HFFc6 (cell line): ENCODE measurements around the gene SAA4. TPM values are rescaled to one million over a fixed set of nuclear protein-coding genes. Genes with fewer than 3 reads are reported as not detected.

Experiments
- DNase-seq: peaks from one replicate; pipeline ENCODE4 v3.0.0-alpha.2; 2018
- H3K27ac Mint-ChIP-seq: 2 replicates; pipeline ENCODE4 v1.8.0; 2020; ENCODE audit warnings: mild to moderate bottlenecking, mixed read lengths
- H3K27me3 Mint-ChIP-seq: 2 replicates; pipeline ENCODE4 v1.8.0; 2021; ENCODE audit warnings: mild to moderate bottlenecking, moderate library complexity, mixed read lengths; ENCODE audit not compliant: insufficient read depth
- H3K36me3 Mint-ChIP-seq: 2 replicates; pipeline ENCODE4 v1.8.0; 2021; ENCODE audit warnings: low read depth, mixed read lengths
- H3K4me1 Mint-ChIP-seq: 2 replicates; pipeline ENCODE4 v1.8.0; 2020; ENCODE audit warnings: low read depth, mixed read lengths
- H3K4me3 Mint-ChIP-seq: 2 replicates; pipeline ENCODE4 v1.8.0; 2020; ENCODE audit warnings: mild to moderate bottlenecking, moderate library complexity, mixed read lengths
- H3K9me3 Mint-ChIP-seq: 2 replicates; pipeline ENCODE4 v1.8.0; 2020; ENCODE audit warnings: mild to moderate bottlenecking, mixed read lengths
- CTCF ChIP-seq: fragments of 200-600 bp; sonication (generic); IDR thresholded peaks from 2 replicates; pipeline ENCODE4 v1.5.0; 2021; ENCODE audit warnings: antibody characterized with exemption, mild to moderate bottlenecking
- total RNA-seq, 6 experiments: library from RNA; stranded (reverse); fragmentation: NEBNext Ultra II Directional; extraction: Animal tissue kit (Norgen Biotek cat#: 25700); gene quantifications; 2 replicates in 1 of 6; 3 replicates in 5 of 6; pipeline ENCODE4 v1.2.3, GENCODE V29; 2021

Gene SAA4
- total RNA-seq, 6 experiments from 2014 or later = not detected

- Mint-ChIP-seq H3K36me3 (no peaks in the 10 kb centered on the region), H3K9me3 (no peaks in the 10 kb centered on the region), H3K4me1 (no peaks in the 10 kb centered on the region), H3K27me3 (peaks cover 19% of the 10 kb centered on the region), H3K4me3 (no peak overlapping the region), H3K27ac (no peak overlapping the region)
- no peak for TF ChIP-seq CTCF
- DNase-seq = no peak
Observed at GRCh38 chr11:18225913-18226312, 10.7 kb downstream of the SAA4 start.

- no peak for DNase-seq
- TF ChIP-seq CTCF = no peak
- no peak overlapping the region for H3K4me3 Mint-ChIP-seq
- no peaks in the 10 kb centered on the region for H3K4me1 Mint-ChIP-seq
- no peaks in the 10 kb centered on the region for H3K9me3 Mint-ChIP-seq
- peaks cover 29% of the 10 kb centered on the region for H3K27me3 Mint-ChIP-seq
- H3K36me3 Mint-ChIP-seq = no peaks in the 10 kb centered on the region
- H3K27ac Mint-ChIP-seq = no peak overlapping the region
Observed at GRCh38 chr11:18223591-18224387, 12.8 kb downstream of the SAA4 start.

GRCh38 chr11:18222814-18223421, 13.7 kb downstream of the SAA4 start:
- Mint-ChIP-seq H3K4me3 (no peak overlapping the region), H3K9me3 (no peaks in the 10 kb centered on the region), H3K36me3 (no peaks in the 10 kb centered on the region), H3K27me3 (peaks cover 23% of the 10 kb centered on the region), H3K4me1 (no peaks in the 10 kb centered on the region), H3K27ac (no peak overlapping the region)
- no peak for TF ChIP-seq CTCF
- no peak for DNase-seq

- H3K9me3 Mint-ChIP-seq = no peaks in the 10 kb centered on the region
- H3K27ac Mint-ChIP-seq = no peak overlapping the region
- no peak for TF ChIP-seq CTCF
Observed at GRCh38 chr11:18221274-18221876, 15.2 kb downstream of the SAA4 start.

GRCh38 chr11:18209058-18209457, 27.5 kb downstream of the SAA4 start:
- Mint-ChIP-seq H3K4me3 (no peak overlapping the region), H3K9me3 (no peaks in the 10 kb centered on the region), H3K27ac (no peak overlapping the region), H3K27me3 (peaks cover 19% of the 10 kb centered on the region), H3K4me1 (no peaks in the 10 kb centered on the region), H3K36me3 (no peaks in the 10 kb centered on the region)
- DNase-seq = no peak
- no peak for TF ChIP-seq CTCF

More at GRCh38 chr11:18221274-18221876, 15.2 kb downstream of the SAA4 start:
- Mint-ChIP-seq H3K4me1 (no peaks in the 10 kb centered on the region), H3K36me3 (no peaks in the 10 kb centered on the region), H3K27me3 (peaks cover 26% of the 10 kb centered on the region), H3K4me3 (no peak overlapping the region)
- DNase-seq = no peak
